K562 (cell line): ENCODE measurements around the gene GON4L. TPM values are rescaled to one million over a fixed set of nuclear protein-coding genes. Genes with fewer than 3 reads are reported as not detected.

ENCODE experiments used
- ATAC-seq: fragments of 200-7000 bp; cut with Tn5 transposase; 3 replicates; pipeline ENCODE4 v1.9.1; 2020; ENCODE audit warnings: moderate library complexity
- BruUV-seq: library from RNA; stranded (reverse); fragments of 400-500 nt; replicated peaks from 2 replicates; lab custom pipeline; 2021; lab: Mats Ljungman, UMichigan
- CTCF ChIA-PET: fragments of 300-600 bp; formaldehyde crosslinking; extraction: SDS; loops from one replicate; lab custom pipeline; 2021; ENCODE audit warnings: low intra/inter-chr PET ratio; lab: Yijun Ruan, JAX
- POLR2A ChIA-PET: fragments of 300-600, 350-650 bp; sonication (Branson Sonifier 250); formaldehyde crosslinking; extraction: SDS; loops from one replicate; lab custom pipeline; 2021; ENCODE audit warnings: antibody characterized with exemption, inconsistent platforms; lab: Yijun Ruan, JAX
- DNase-seq, 4 experiments: peaks; one replicate each; pipeline versions ENCODE4 v3.0.0 to v3.0.0-alpha.2; 2011 to 2018; ENCODE audit warnings: low spot score in 3 of 4, mixed read lengths in 3 of 4; ENCODE audit errors: extremely low read depth in 1 of 4
- FAIRE-seq: peaks from 2 replicates; lab custom pipeline; 2011; peaks lifted over from hg19 to GRCh38; lab: Jason Lieb, UNC
- H2AFZ ChIP-seq: 2 replicates; pipeline ENCODE4 v1.6.0; 2011; ENCODE audit warnings: low read depth, low read length, control low read depth, inconsistent platforms
- H3K27ac ChIP-seq: fragments of 200-600 bp; 3 replicates; pipeline ENCODE4 v1.8.0; 2011; ENCODE audit warnings: low read depth, mild to moderate bottlenecking, control low read depth, inconsistent platforms, low read length, moderate library complexity, mixed read lengths; ENCODE audit errors: extremely low read depth
- H3K27me3 ChIP-seq, 2 experiments: fragments of 300-600 bp in 1 of 2; 2 replicates in 1 of 2; 3 replicates in 1 of 2; pipeline versions ENCODE4 v1.6.0 to v1.8.0; 2011; ENCODE audit warnings: inconsistent platforms in 2 of 2, low read length in 2 of 2, mild to moderate bottlenecking in 1 of 2, mixed read lengths in 1 of 2, moderate library complexity in 1 of 2; ENCODE audit not compliant: control insufficient read depth in 2 of 2, insufficient read depth in 2 of 2
- H3K36me3 ChIP-seq: fragments of 300-600 bp; 3 replicates; pipeline ENCODE4 v1.8.0; 2011; ENCODE audit warnings: mild to moderate bottlenecking, low read length, inconsistent platforms; ENCODE audit not compliant: control insufficient read depth, insufficient read depth
- H3K4me1 ChIP-seq, 2 experiments: fragments of 200-600 bp in 1 of 2; replicated peaks in 1 of 2; 2 replicates in 1 of 2; 3 replicates in 1 of 2; pipeline versions ENCODE4 v1.5.1 to v1.8.0; 2011; ENCODE audit warnings: inconsistent platforms in 2 of 2, low read length in 2 of 2, mild to moderate bottlenecking in 1 of 2, mixed read lengths in 1 of 2, moderate library complexity in 1 of 2; ENCODE audit not compliant: control insufficient read depth in 2 of 2, insufficient read depth in 2 of 2
- H3K4me2 ChIP-seq: 2 replicates; pipeline ENCODE4 v1.6.1; 2011; ENCODE audit warnings: low read length, control low read depth, inconsistent platforms, mixed read lengths; ENCODE audit not compliant: insufficient read depth
- H3K4me3 ChIP-seq: fragments of 200-600 bp; sonication (generic), shearing (Covaris generic); 2 replicates; pipeline ENCODE4 v1.5.1; 2016; ENCODE audit warnings: control low read depth, inconsistent platforms
- H3K79me2 ChIP-seq: fragments of 200-600 bp; 3 replicates; pipeline ENCODE4 v1.8.0; 2011; ENCODE audit warnings: low read length, inconsistent platforms; ENCODE audit not compliant: control insufficient read depth, insufficient read depth
- H3K9ac ChIP-seq, 2 experiments: 2 replicates each; pipeline versions ENCODE4 v1.6.0 to v1.6.1; 2011; ENCODE audit warnings: low read depth in 2 of 2, low read length in 2 of 2, control low read depth in 1 of 2, inconsistent platforms in 1 of 2, mild to moderate bottlenecking in 1 of 2, mixed read lengths in 1 of 2; ENCODE audit not compliant: insufficient read depth in 1 of 2
- H3K9me1 ChIP-seq: one replicate; pipeline ENCODE4 v1.6.0; 2011; ENCODE audit warnings: inconsistent platforms, mild to moderate bottlenecking, low read length, moderate library complexity; ENCODE audit not compliant: control insufficient read depth, insufficient read depth
- H3K9me3 ChIP-seq: replicated peaks from 2 replicates; pipeline ENCODE4 v1.5.1; 2011; ENCODE audit warnings: low read depth, low read length, inconsistent platforms; ENCODE audit not compliant: control insufficient read depth, insufficient read depth
- H4K20me1 ChIP-seq: replicated peaks from 2 replicates; pipeline ENCODE4 v1.6.1; 2011; ENCODE audit warnings: low read length, inconsistent platforms, mixed read lengths; ENCODE audit not compliant: control insufficient read depth, insufficient read depth
- DDX20 ChIP-seq: fragments of 450-650 bp; IDR thresholded peaks from 2 replicates; pipeline ENCODE4 v1.6.1; 2016; ENCODE audit warnings: missing genetic modification characterization, low read depth, mild to moderate bottlenecking, missing compliant biosample characterization, moderate library complexity
- KDM5B ChIP-seq: fragments of 200-600 bp; sonication (generic); IDR thresholded peaks from 2 replicates; pipeline ENCODE4 v1.6.1; 2012; ENCODE audit warnings: low read depth, mild to moderate bottlenecking, moderate library complexity, low read length, control low read depth, inconsistent platforms; ENCODE audit not compliant: insufficient replicate concordance
- LARP7 ChIP-seq: fragments of 450-650 bp; IDR thresholded peaks from 2 replicates; pipeline ENCODE4 v1.6.1; 2016
- MTF1 ChIP-seq: fragments of 250-450 bp; sonication (Bioruptor Pico); IDR thresholded peaks from 2 replicates; pipeline ENCODE4 v1.9.0; 2021; ENCODE audit warnings: moderate library complexity, mild to moderate bottlenecking, inconsistent platforms, borderline replicate concordance
- RFX5 ChIP-seq: IDR thresholded peaks from 2 replicates; pipeline ENCODE4 v1.6.1; 2011; ENCODE audit warnings: low read depth, mild to moderate bottlenecking, improper control_type of control experiment, low read length
- SRSF7 ChIP-seq: fragments of 200-400 bp; formaldehyde crosslinking; optimal IDR thresholded peaks from 2 replicates; pipeline ENCODE3; 2017; ENCODE audit warnings: mild to moderate bottlenecking, low read depth, low read length
- ZNF217 ChIP-seq: sonication (generic); formaldehyde crosslinking; IDR thresholded peaks from 2 replicates; pipeline ENCODE4 v1.8.0; 2022; ENCODE audit warnings: mild to moderate bottlenecking, missing genetic modification reagents
- ZNF24 ChIP-seq: fragments of 450-650 bp; IDR thresholded peaks from 2 replicates; pipeline ENCODE4 v1.6.1; 2016
- ZNF431 ChIP-seq: sonication (generic); formaldehyde crosslinking; IDR thresholded peaks from 2 replicates; pipeline ENCODE4 v1.8.0; 2022; ENCODE audit warnings: mild to moderate bottlenecking, missing genetic modification reagents
- ZNF511 ChIP-seq: sonication (generic); formaldehyde crosslinking; IDR thresholded peaks from 2 replicates; pipeline ENCODE4 v1.8.0; 2022; ENCODE audit warnings: mild to moderate bottlenecking, missing genetic modification reagents
- ZNF75A ChIP-seq: fragments of 450-650 bp; formaldehyde crosslinking; IDR thresholded peaks from 2 replicates; pipeline ENCODE4 v1.4.0; 2020; ENCODE audit warnings: mild to moderate bottlenecking
- WGBS: fragments of 100-300 bp; shearing (Covaris generic); methylation state at CpG from one replicate; pipeline ENCODE4 v1.1.6; 2016; ENCODE audit warnings: low coverage, mixed read lengths; ENCODE audit not compliant: insufficient coverage; ENCODE audit errors: missing lambda C conversion rate; 5-methylcytosine and 5-hydroxymethylcytosine counted together
- in situ Hi-C: fragments of 300-500 bp; cut with MboI; formaldehyde crosslinking; loops from 4 replicates; pipeline ENCODE4 v1.15.0; 2018; ENCODE audit warnings: inconsistent platforms, mixed read lengths
- intact Hi-C: fragments of 100-400 bp; cut with micrococcal nuclease; formaldehyde crosslinking; loops from 2 replicates; pipeline ENCODE4 v1.14.2; 2022
- polyA plus RNA-seq, 8 experiments: library from polyadenylated mRNA; depleted of rRNA in 4 of 8; stranded (reverse) in 5 of 8; unstranded in 3 of 8; fragments of >200 nt; fragmentation: Nextera tagmentation in 2 of 8; fragmentation: Illumina TruSeq in 1 of 8; extraction: Ambion mirVana in 2 of 8; extraction: Trizol in 1 of 8; gene quantifications; 2 replicates each; pipeline versions ENCODE4 v1.2.1 to v1.2.3, GENCODE V29; 2011 to 2014; ENCODE audit warnings: inconsistent platforms in 1 of 8, missing spikeins in 1 of 8
- total RNA-seq, 7 experiments: library from RNA; depleted of rRNA in 6 of 7; stranded (reverse); fragments of >200 nt in 6 of 7; fragmentation: Illumina TruSeq in 2 of 7; extraction: Trizol in 2 of 7; gene quantifications; 2 replicates each; pipeline versions ENCODE4 v1.2.1 to v1.2.3, GENCODE V29; 2011 to 2021; ENCODE audit warnings: low replicate concordance in 1 of 7
- TF ChIP-seq, protein P1 (sequence below): fragments of 450-650 bp; formaldehyde crosslinking; IDR thresholded peaks from 2 replicates; pipeline ENCODE4 v1.4.0; 2020; ENCODE audit warnings: mild to moderate bottlenecking, moderate library complexity
- TF ChIP-seq, protein P2 (sequence below): fragments of 250-450 bp; sonication (Bioruptor Pico); IDR thresholded peaks from 2 replicates; pipeline ENCODE4 v1.8.0; 2022; ENCODE audit warnings: inconsistent platforms
- TF ChIP-seq, protein P3 (sequence below): fragments of 250-450 bp; sonication (Bioruptor Pico); IDR thresholded peaks from 2 replicates; pipeline ENCODE4 v1.4.0; 2020; ENCODE audit warnings: mild to moderate bottlenecking, moderate library complexity, borderline replicate concordance

The GON4L gene
- total and polyA plus RNA-seq, 9 of the 15 experiments (the other 6 are each of a cell fraction or from before 2014, with no cell fraction given): 20.2 to 47.4 (median 33.6) TPM

DNA sequence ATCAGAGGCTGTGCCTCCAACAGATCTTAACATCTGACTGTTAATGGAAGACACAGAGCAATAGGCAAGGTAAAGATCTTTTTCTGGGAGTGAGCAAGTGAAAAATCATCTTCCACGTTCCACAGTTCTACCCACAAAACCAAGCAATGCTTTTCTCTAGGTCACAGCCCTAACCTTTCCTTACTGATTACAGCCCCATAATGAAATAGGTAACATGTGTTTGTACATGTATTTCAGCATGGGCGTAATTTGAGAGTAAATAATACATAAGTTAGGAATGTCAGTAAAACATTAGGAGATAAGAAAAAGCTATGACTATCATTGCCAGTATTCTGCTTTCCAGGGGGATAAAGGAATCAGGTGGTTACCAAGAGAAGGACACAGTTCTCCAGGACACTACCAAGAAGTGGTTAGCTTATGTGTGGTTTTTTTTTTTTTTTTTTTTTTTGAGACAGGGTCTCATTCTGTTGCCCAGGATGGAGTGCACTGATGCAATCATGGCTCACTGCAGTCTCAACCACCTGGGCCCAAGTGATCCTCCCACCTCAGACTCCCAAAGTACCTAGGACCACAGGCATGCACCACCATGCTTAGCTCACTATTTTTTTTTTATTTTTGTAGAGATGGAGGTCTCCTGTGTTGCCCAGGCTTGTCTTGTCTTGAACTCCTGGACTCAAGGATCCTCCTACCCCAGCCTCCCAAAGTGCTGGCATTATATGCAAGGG is 96.1 kb downstream of the GON4L start:
- Histone ChIP-seq H3K36me3 (peaks cover 85% of the 10 kb centered on the region; the same call in 2 of the 3 replicates), H3K9me3 (no peaks in the 10 kb centered on the region), H3K9ac (no peak overlapping the region), H3K79me2 (no peaks in the 10 kb centered on the region), H3K4me2 (no peak overlapping the region), H2AFZ (no peak overlapping the region), H3K4me3 (no peak overlapping the region), H3K27me3 (no peaks in the 10 kb centered on the region), H3K9me1 (no peaks in the 10 kb centered on the region), H3K27ac (no peak overlapping the region), H4K20me1 (no peaks in the 10 kb centered on the region), H3K4me1 (peaks cover 0 to 2% of the 10 kb centered on the region in 2 experiments; a peak in 3 of 5 replicates)
- ChIA-PET CTCF (no interaction called here), POLR2A (interaction anchor here (0.7 to 1.0 kb wide), 2 partner anchors 10 to 162 kb away, joined by 3 to 4 read pairs; no protein-coding TSS in a partner anchor)
- no peak for DNase-seq
- 84% methylated on average over 2 of the region's 2 CpGs for WGBS
- FAIRE-seq: no peak
- no peak for ATAC-seq
- BruUV-seq: no TSS peak
- intact Hi-C loops (no loop called here), in situ Hi-C loops (no loop called here)
- no peak for TF ChIP-seq KDM5B
- TF ChIP-seq ZNF24: no peak
- TF ChIP-seq, protein P1, sequence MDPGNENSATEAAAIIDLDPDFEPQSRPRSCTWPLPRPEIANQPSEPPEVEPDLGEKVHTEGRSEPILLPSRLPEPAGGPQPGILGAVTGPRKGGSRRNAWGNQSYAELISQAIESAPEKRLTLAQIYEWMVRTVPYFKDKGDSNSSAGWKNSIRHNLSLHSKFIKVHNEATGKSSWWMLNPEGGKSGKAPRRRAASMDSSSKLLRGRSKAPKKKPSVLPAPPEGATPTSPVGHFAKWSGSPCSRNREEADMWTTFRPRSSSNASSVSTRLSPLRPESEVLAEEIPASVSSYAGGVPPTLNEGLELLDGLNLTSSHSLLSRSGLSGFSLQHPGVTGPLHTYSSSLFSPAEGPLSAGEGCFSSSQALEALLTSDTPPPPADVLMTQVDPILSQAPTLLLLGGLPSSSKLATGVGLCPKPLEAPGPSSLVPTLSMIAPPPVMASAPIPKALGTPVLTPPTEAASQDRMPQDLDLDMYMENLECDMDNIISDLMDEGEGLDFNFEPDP: no peak
- TF ChIP-seq DDX20 (tag): no peak
- TF ChIP-seq, protein P2, sequence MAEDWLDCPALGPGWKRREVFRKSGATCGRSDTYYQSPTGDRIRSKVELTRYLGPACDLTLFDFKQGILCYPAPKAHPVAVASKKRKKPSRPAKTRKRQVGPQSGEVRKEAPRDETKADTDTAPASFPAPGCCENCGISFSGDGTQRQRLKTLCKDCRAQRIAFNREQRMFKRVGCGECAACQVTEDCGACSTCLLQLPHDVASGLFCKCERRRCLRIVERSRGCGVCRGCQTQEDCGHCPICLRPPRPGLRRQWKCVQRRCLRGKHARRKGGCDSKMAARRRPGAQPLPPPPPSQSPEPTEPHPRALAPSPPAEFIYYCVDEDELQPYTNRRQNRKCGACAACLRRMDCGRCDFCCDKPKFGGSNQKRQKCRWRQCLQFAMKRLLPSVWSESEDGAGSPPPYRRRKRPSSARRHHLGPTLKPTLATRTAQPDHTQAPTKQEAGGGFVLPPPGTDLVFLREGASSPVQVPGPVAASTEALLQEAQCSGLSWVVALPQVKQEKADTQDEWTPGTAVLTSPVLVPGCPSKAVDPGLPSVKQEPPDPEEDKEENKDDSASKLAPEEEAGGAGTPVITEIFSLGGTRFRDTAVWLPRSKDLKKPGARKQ: no peak
- no peak for TF ChIP-seq SRSF7
- no peak for TF ChIP-seq LARP7
- no peak for TF ChIP-seq ZNF511 (CRISPR knock-in tag)
- TF ChIP-seq RFX5: no peak
- no peak for TF ChIP-seq MTF1 (CRISPR knock-in tag)
- TF ChIP-seq ZNF431 (CRISPR knock-in tag): no peak
- TF ChIP-seq ZNF75A (CRISPR knock-in tag): no peak
- TF ChIP-seq ZNF217 (CRISPR knock-in tag): no peak
- TF ChIP-seq, protein P3, sequence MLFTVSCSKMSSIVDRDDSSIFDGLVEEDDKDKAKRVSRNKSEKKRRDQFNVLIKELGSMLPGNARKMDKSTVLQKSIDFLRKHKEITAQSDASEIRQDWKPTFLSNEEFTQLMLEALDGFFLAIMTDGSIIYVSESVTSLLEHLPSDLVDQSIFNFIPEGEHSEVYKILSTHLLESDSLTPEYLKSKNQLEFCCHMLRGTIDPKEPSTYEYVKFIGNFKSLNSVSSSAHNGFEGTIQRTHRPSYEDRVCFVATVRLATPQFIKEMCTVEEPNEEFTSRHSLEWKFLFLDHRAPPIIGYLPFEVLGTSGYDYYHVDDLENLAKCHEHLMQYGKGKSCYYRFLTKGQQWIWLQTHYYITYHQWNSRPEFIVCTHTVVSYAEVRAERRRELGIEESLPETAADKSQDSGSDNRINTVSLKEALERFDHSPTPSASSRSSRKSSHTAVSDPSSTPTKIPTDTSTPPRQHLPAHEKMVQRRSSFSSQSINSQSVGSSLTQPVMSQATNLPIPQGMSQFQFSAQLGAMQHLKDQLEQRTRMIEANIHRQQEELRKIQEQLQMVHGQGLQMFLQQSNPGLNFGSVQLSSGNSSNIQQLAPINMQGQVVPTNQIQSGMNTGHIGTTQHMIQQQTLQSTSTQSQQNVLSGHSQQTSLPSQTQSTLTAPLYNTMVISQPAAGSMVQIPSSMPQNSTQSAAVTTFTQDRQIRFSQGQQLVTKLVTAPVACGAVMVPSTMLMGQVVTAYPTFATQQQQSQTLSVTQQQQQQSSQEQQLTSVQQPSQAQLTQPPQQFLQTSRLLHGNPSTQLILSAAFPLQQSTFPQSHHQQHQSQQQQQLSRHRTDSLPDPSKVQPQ: no peak
